Dendritic cell treated with granulocyte-macrophage colony-stimulating factor and Interleukin-4, amounts not matched to agents 40 ng/mL and 50 ng/mL, for 4 days (primary cell): Measurements from ENCODE around the gene R3HDML.
"Not testable (repeated sequence)": the region's sequence is repeated elsewhere in the genome, so short reads cannot be mapped to it uniquely, and the experiment has no call there.

Experiments
- H3K27ac Mint-ChIP-seq: one replicate; pipeline ENCODE4 v1.8.0; 2022; ENCODE audit warnings: mild to moderate bottlenecking, mixed read lengths
- H3K27me3 Mint-ChIP-seq: one replicate; pipeline ENCODE4 v1.8.0; 2022; ENCODE audit warnings: mild to moderate bottlenecking, mixed read lengths
- H3K36me3 Mint-ChIP-seq: one replicate; pipeline ENCODE4 v1.8.0; 2022; ENCODE audit warnings: low read depth, mixed read lengths
- H3K4me1 Mint-ChIP-seq: one replicate; pipeline ENCODE4 v1.8.0; 2022; ENCODE audit warnings: low read depth, mixed read lengths
- H3K4me3 Mint-ChIP-seq: one replicate; pipeline ENCODE4 v1.8.0; 2022; ENCODE audit warnings: mild to moderate bottlenecking, moderate library complexity, mixed read lengths
- H3K9me3 Mint-ChIP-seq: one replicate; pipeline ENCODE4 v1.8.0; 2022; ENCODE audit warnings: mixed read lengths
- intact Hi-C: fragments of 100-400 bp; cut with micrococcal nuclease; formaldehyde crosslinking; loops from one replicate; pipeline ENCODE4 v1.15.0; 2022

Gene R3HDML

DNA sequence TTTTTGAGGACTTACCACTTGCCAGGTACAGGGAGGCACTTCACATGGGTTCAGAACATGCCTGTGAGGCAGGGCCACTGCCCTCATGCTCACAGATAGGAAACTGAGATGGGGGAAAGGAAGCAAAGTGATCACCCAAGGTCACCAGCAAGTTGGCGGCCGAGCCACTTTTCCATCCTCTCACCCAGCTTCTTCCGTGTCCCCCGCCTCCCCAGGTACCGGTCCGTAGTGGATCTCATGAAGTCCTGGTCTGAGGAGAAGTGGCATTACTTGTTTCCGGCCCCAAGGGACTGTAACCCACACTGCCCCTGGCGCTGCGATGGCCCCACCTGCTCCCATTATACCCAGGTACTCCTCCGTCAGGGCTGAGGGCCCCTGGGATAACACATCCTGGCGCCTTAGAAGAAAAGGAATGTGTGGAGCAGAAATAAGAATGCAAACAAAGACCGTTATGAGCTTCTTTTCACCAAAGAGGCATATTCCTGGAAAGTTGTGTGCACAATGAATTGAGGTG lies 6.4 kb downstream of the R3HDML start:
- no peak overlapping the region for H3K4me3 Mint-ChIP-seq
- H3K27me3 Mint-ChIP-seq, result peaks cover 3% of the 10 kb centered on the region
- no peaks in the 10 kb centered on the region for H3K36me3 Mint-ChIP-seq
- intact Hi-C loops, result no loop called here
- H3K4me1 Mint-ChIP-seq, result no peaks in the 10 kb centered on the region
- H3K9me3 Mint-ChIP-seq, result no peaks in the 10 kb centered on the region
- H3K27ac Mint-ChIP-seq, result no peak overlapping the region

DNA sequence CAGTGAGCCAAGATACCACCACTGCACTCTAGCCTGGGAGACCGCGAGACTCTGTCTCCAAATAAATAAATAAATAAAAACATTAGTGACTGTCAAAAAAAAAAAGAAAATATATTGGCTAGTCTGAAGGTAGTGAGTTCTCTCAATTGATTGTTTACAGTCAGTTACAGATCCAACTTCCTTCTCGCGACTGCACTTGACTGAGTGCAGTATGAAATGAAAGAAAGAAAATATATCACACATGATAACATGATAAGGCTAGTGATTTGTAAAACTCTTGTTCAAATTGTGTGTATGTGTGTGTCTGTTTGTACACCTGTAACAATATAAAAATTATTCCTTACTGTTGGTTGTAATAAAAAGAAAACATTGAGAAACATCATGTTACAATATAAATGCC lies 7.9 kb downstream of the R3HDML start:
- Mint-ChIP-seq H3K9me3 (no peaks in the 10 kb centered on the region), H3K36me3 (no peaks in the 10 kb centered on the region), H3K27me3 (peaks cover 4% of the 10 kb centered on the region), H3K4me3 (no peak overlapping the region), H3K27ac (no peak overlapping the region), H3K4me1 (no peaks in the 10 kb centered on the region)
- intact Hi-C loops, result no loop called here

DNA sequence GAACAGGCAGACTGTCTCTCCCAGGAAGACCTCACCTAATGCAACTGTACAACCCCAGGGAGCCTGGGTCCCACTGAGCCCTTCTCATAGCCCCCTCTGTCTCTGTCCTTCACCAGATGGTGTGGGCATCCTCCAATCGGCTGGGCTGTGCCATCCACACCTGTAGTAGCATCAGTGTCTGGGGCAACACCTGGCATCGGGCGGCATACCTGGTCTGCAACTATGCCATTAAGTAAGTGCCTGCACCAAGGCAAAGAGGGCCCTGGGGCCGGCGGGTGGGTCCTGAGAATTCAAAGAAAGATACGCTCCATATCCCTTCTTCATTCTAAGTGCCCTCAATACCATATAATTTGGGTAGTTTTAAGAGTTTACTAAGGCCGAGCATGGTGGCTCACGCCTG lies 8.3 kb downstream of the R3HDML start:
- intact Hi-C loops, result no loop called here
- H3K9me3 Mint-ChIP-seq, result no peaks in the 10 kb centered on the region
- no peaks in the 10 kb centered on the region for H3K4me1 Mint-ChIP-seq
- no peak overlapping the region for H3K4me3 Mint-ChIP-seq
- H3K36me3 Mint-ChIP-seq, result no peaks in the 10 kb centered on the region
- H3K27ac Mint-ChIP-seq, result no peak overlapping the region
- peaks cover 4% of the 10 kb centered on the region for H3K27me3 Mint-ChIP-seq

DNA sequence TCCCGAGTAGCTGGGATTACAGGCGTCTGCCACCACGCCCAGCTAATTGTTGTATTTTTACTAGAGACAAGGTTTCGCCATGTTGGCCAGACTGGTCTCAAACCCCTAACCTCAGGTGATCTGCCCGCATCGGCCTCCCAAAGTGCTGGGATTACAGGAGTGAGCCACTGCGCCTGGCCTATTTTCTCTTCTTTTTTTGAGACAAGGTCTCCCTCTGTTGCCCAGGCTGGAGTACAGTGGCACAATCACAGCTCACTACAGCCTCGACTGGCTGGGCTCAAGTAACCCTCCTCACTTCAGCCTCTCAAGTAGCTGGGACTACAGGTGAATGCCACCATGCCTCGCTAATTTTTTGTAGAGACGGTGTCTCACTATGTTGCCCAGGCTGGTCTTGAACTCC lies 9.1 kb downstream of the R3HDML start:
- H3K9me3 Mint-ChIP-seq, H3K36me3 Mint-ChIP-seq, H3K27ac Mint-ChIP-seq, H3K27me3 Mint-ChIP-seq, H3K4me1 Mint-ChIP-seq, H3K4me3 Mint-ChIP-seq, intact Hi-C loops: not testable (repeated sequence)

DNA sequence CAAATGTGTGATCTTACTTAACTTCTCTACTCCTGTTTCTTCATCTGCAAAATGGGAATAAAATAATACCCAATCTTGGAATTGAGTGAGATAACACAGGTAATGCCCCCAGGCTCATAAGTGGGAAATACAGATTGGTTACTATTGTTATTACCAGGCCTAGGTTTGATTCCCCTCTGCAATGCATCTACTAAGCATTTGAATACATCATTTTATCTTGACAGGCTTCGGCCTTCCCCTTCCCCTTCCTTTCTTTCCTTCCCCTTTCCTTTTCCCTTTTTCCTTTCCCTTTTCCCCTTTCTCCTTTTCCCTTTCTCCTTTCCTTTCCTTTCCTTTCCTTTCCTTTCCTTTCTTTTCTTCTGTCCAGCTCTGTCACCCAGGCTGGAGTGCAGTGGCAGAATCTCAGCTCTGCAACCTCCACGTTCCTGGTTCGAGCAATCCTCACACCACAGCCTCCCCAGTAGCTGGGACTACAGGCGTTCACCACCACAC lies 11.4 kb downstream of the R3HDML start:
- Mint-ChIP-seq H3K9me3 (no peaks in the 10 kb centered on the region), H3K4me3 (no peak overlapping the region), H3K27me3 (peaks cover 4% of the 10 kb centered on the region), H3K27ac (no peak overlapping the region), H3K4me1 (no peaks in the 10 kb centered on the region), H3K36me3 (no peaks in the 10 kb centered on the region)
- intact Hi-C loops, result no loop called here

GRCh38 chr20:44349349-44349748 lies 12.5 kb downstream of the R3HDML start:
- no peak overlapping the region for H3K4me3 Mint-ChIP-seq
- H3K27ac Mint-ChIP-seq, result no peak overlapping the region
- intact Hi-C loops, result no loop called here
- H3K27me3 Mint-ChIP-seq, result peaks cover 6% of the 10 kb centered on the region
- no peaks in the 10 kb centered on the region for H3K36me3 Mint-ChIP-seq
- no peaks in the 10 kb centered on the region for H3K4me1 Mint-ChIP-seq
- H3K9me3 Mint-ChIP-seq, result no peaks in the 10 kb centered on the region

- Mint-ChIP-seq H3K4me1 (no peaks in the 10 kb centered on the region), H3K27ac (no peak overlapping the region), H3K36me3 (no peaks in the 10 kb centered on the region), H3K27me3 (peaks cover 6% of the 10 kb centered on the region), H3K4me3 (no peak overlapping the region), H3K9me3 (no peaks in the 10 kb centered on the region)
- intact Hi-C loops, result no loop called here
Observed at GRCh38 chr20:44350567-44350966, 13.7 kb downstream of the R3HDML start.

DNA sequence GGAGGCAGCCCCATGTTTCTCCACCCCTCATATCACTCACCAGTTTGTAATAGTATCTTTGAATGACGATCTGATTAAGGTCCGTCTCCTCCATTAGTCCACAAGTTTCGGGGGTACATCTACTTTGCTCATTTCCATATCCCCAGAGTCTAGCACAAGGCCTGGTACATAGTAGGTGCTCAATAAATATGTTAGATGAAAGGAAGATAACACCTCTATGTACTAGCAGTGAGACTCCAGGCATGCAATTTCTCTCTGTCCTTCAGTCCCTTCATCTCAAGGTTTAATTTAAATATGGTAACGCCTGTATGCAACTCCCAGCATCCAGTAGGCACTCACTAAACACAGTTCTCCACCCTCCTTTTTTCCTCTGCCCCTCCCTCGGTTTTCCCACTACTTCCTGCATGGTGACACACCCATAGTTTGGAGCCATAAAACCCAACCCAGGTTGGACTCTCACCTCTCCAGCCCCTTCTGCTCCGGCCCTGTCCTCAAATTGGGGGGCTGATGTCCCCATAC lies 18.2 kb downstream of the R3HDML start:
- no peak overlapping the region for H3K27ac Mint-ChIP-seq
- H3K27me3 Mint-ChIP-seq, result peaks cover 7% of the 10 kb centered on the region
- intact Hi-C loops, result no loop called here
- no peaks in the 10 kb centered on the region for H3K36me3 Mint-ChIP-seq
- H3K4me3 Mint-ChIP-seq, result no peak overlapping the region
- no peaks in the 10 kb centered on the region for H3K9me3 Mint-ChIP-seq
- H3K4me1 Mint-ChIP-seq, result no peaks in the 10 kb centered on the region

DNA sequence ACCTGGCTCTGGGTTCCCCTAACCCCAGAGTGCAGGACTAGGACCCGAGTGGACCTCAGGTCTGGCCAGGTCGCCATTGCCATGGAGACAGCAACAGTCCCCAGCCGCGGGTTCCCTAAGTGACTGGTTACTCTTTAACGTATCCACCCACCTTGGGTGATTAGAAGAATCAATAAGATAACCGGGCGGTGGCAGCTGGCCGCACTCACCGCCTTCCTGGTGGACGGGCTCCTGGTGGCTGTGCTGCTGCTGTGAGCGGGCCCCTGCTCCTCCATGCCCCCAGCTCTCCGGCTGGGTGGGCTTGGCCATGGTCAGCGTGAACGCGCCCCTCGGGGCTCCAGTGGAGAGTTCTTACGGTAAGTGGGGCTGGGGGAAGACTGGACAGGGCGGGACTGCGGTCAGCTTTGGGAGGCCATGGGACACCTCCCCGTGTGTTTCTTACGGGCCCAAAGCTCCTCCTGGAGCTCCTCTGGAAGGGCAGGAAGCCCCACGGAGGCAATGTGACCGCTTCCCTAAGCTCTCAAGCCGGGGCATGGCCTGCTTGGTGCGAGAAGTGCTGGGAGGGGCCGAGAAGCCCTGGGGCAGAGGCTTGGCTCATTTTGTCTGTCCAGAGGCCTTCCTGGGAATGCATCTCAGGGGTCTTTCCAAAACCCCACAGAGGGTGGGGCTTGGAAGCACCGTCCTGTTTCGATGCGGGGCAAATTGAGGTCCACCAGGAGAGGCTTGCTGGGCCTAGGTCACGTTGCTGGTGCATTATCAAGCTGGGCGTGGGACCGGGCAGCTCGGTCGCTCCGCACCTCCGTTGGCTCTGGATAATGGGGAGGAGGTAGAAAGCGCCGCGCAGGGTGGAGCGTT lies 18.9 kb downstream of the R3HDML start, which contains the start of gene HNF4A:
HNF4A (plus strand) TSS at position 202 of the 855 bp plus-strand sequence; CDS start at position 308, 106 bp downstream.
- Mint-ChIP-seq H3K27me3 (peaks cover 7% of the 10 kb centered on the region), H3K27ac (no peak within 1 kb of the TSS), H3K9me3 (no peaks in the 10 kb centered on the region), H3K4me3 (no peak within 1 kb of the TSS), H3K36me3 (no peaks in the 10 kb centered on the region), H3K4me1 (no peaks in the 10 kb centered on the region)
- intact Hi-C loops, result no loop called here

- Mint-ChIP-seq H3K4me3 (no peak overlapping the region), H3K4me1 (no peaks in the 10 kb centered on the region), H3K27me3 (peaks cover 8% of the 10 kb centered on the region), H3K27ac (no peak overlapping the region), H3K9me3 (no peaks in the 10 kb centered on the region), H3K36me3 (no peaks in the 10 kb centered on the region)
- intact Hi-C loops, result no loop called here
Observed at GRCh38 chr20:44356353-44356723, 19.5 kb downstream of the R3HDML start.

- Mint-ChIP-seq H3K27ac (no peak overlapping the region), H3K4me3 (no peak overlapping the region), H3K4me1 (no peaks in the 10 kb centered on the region), H3K9me3 (no peaks in the 10 kb centered on the region), H3K27me3 (peaks cover 12% of the 10 kb centered on the region), H3K36me3 (no peaks in the 10 kb centered on the region)
- intact Hi-C loops, result no loop called here
Observed at GRCh38 chr20:44357020-44357419, 20.2 kb downstream of the R3HDML start.

GRCh38 chr20:44357555-44358125 lies 20.8 kb downstream of the R3HDML start:
- H3K27me3 Mint-ChIP-seq, result peaks cover 12% of the 10 kb centered on the region
- H3K36me3 Mint-ChIP-seq, result no peaks in the 10 kb centered on the region
- intact Hi-C loops, result no loop called here
- no peaks in the 10 kb centered on the region for H3K4me1 Mint-ChIP-seq
- H3K4me3 Mint-ChIP-seq, result no peak overlapping the region
- H3K27ac Mint-ChIP-seq, result no peak overlapping the region
- H3K9me3 Mint-ChIP-seq, result no peaks in the 10 kb centered on the region

DNA sequence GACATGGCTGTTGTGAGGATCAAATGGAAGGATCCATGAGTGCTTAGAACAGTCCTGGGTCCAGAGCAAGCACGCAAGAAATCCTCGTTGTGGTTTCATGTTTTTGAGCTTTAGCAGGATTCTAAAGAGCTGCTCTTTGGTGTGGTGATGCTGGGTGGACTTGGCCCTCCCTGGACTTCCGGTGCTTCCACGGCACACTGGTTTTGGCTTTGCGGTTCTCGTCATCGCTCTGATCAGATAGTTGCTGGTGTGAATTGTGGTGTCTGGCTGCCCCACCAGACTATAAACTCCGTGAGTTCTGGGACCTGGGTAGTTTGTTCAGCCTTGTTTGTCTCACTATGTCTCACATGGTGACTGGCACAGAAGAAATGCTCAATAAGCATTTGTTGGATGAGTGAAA lies 21.9 kb downstream of the R3HDML start:
- Mint-ChIP-seq H3K9me3 (no peaks in the 10 kb centered on the region), H3K36me3 (no peaks in the 10 kb centered on the region), H3K27ac (no peak overlapping the region), H3K27me3 (peaks cover 13% of the 10 kb centered on the region), H3K4me3 (no peak overlapping the region), H3K4me1 (no peaks in the 10 kb centered on the region)
- intact Hi-C loops, result no loop called here

- Mint-ChIP-seq H3K4me1 (no peaks in the 10 kb centered on the region), H3K27me3 (peaks cover 11% of the 10 kb centered on the region), H3K4me3 (no peak overlapping the region), H3K27ac (no peak overlapping the region), H3K9me3 (no peaks in the 10 kb centered on the region), H3K36me3 (no peaks in the 10 kb centered on the region)
- intact Hi-C loops, result no loop called here
Observed at GRCh38 chr20:44360221-44360620, 23.4 kb downstream of the R3HDML start.
